Measurements from ENCODE around the gene ABCA4.

ABCA4 gene

GRCh38 chr1:93979718-93980319, 141.1 kb downstream of the ABCA4 start:
- no peaks in the 10 kb centered on the region for H3K36me3 ChIP-seq (ENCODE audit: control insufficient read depth in 2 of 2, insufficient read depth in 1 of 2, low read length in 2 of 2)
- H3K4me1 ChIP-seq (ENCODE audit: control insufficient read depth, insufficient read depth, low read length) = no peaks in the 10 kb centered on the region
- CTCF ChIA-PET = interaction anchor here (0.6 to 1.9 kb wide), 9 partner anchors 10 to 87 kb away, joined by 3 to 10 read pairs (median 4); partner anchors contain the start of gene GCLM
- TF ChIP-seq ZNF274 (IDR thresholded peaks at IDR 0.05; ENCODE audit: low read length) (no peak), ZNF274 (tag by site-specific recombination; IDR thresholded peaks at IDR 0.05; ENCODE audit: borderline replicate concordance) (no peak), ZNF2 (tag by site-specific recombination; IDR thresholded peaks at IDR 0.05) (no peak), ZNF488 (tag by site-specific recombination; IDR thresholded peaks at IDR 0.05) (no peak), INSM2 (tag by site-specific recombination; IDR thresholded peaks at IDR 0.05) (no peak), ZNF600 (tag by site-specific recombination; IDR thresholded peaks at IDR 0.05) (no peak), ZSCAN4 (tag by site-specific recombination; IDR thresholded peaks at IDR 0.05) (peak; percentile 59)
- H3K27ac ChIP-seq (ENCODE audit: extremely low read depth, low read depth, low read length) = no peak overlapping the region
- POLR2A ChIA-PET = no interaction called here
- H3K4me3 ChIP-seq (ENCODE audit: low read depth, low read length) = no peak overlapping the region
- H3K9me3 ChIP-seq (ENCODE audit: control insufficient read depth, insufficient read depth, low read depth, low read length) = no peaks in the 10 kb centered on the region

- POLR2A ChIA-PET = no interaction called here
- no peak for TF ChIP-seq ZSCAN30 (tag by site-specific recombination; IDR thresholded peaks at IDR 0.05)
- no peak for TF ChIP-seq ZNF692 (tag by site-specific recombination; IDR thresholded peaks at IDR 0.05)
- TF ChIP-seq WT1 (tag by site-specific recombination; IDR thresholded peaks at IDR 0.05) = no peak
- TF ChIP-seq PRDM4 (tag by site-specific recombination; IDR thresholded peaks at IDR 0.05) = no peak
- TF ChIP-seq ZBTB26 (tag by site-specific recombination; optimal IDR thresholded peaks at IDR 0.05) = no peak
- TF ChIP-seq BCL11A (tag by site-specific recombination; IDR thresholded peaks at IDR 0.05; ENCODE audit: low read depth) = no peak
- H3K27ac ChIP-seq (ENCODE audit: extremely low read depth, low read depth, low read length) = no peak overlapping the region
Measured at GRCh38 chr1:93979040-93979717, 141.8 kb downstream of the ABCA4 start.

More at GRCh38 chr1:93979040-93979717, 141.8 kb downstream of the ABCA4 start:
- H3K4me3 ChIP-seq (ENCODE audit: low read depth, low read length) = no peak overlapping the region
- no peaks in the 10 kb centered on the region for H3K9me3 ChIP-seq (ENCODE audit: control insufficient read depth, insufficient read depth, low read depth, low read length)
- CTCF ChIA-PET = interaction anchor here (0.7 to 1.7 kb wide), 5 partner anchors 14 to 675 kb away, joined by 3 to 6 read pairs (median 4); no protein-coding TSS in a partner anchor
- H3K4me1 ChIP-seq (ENCODE audit: control insufficient read depth, insufficient read depth, low read length) = no peaks in the 10 kb centered on the region
- no peaks in the 10 kb centered on the region for H3K36me3 ChIP-seq (ENCODE audit: control insufficient read depth in 2 of 2, insufficient read depth in 1 of 2, low read length in 2 of 2)

Data from HEK293 (cell line).